ENCODE results near the gene ARMC3.

Gene ARMC3

DNA sequence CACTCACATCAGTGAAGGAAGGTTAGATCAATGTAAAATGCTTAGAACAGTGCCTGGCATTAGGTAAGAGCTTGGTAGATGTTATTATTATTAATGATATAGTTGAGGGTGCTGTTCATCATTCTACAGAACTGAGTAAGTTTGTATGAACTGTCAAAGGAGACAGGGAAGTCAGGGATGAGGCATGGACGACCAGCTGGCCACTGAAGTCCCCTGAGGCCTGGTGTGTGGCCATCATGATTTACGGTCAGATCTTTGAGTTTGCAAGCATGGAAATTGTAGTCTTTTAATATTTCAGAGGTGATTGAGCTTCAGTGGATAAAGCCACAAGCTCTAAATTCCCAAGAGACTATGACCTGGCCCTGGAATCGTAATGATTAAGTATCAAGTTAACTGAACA, 6.9 kb downstream of the ARMC3 start:
- H3K27me3 ChIP-seq (ENCODE audit: insufficient read depth, poor library complexity, severe bottlenecking): no peaks in the 10 kb centered on the region
- H3K4me3 ChIP-seq (replicated peaks; ENCODE audit: insufficient read depth, low read length): no peak overlapping the region
- TF ChIP-seq POLR2AphosphoS5 (IDR thresholded peaks at IDR 0.05; ENCODE audit: low read depth): no peak
- no peak for TF ChIP-seq SPI1 (IDR thresholded peaks at IDR 0.05; ENCODE audit: borderline replicate concordance, low read depth)
- TF ChIP-seq, protein P1, sequence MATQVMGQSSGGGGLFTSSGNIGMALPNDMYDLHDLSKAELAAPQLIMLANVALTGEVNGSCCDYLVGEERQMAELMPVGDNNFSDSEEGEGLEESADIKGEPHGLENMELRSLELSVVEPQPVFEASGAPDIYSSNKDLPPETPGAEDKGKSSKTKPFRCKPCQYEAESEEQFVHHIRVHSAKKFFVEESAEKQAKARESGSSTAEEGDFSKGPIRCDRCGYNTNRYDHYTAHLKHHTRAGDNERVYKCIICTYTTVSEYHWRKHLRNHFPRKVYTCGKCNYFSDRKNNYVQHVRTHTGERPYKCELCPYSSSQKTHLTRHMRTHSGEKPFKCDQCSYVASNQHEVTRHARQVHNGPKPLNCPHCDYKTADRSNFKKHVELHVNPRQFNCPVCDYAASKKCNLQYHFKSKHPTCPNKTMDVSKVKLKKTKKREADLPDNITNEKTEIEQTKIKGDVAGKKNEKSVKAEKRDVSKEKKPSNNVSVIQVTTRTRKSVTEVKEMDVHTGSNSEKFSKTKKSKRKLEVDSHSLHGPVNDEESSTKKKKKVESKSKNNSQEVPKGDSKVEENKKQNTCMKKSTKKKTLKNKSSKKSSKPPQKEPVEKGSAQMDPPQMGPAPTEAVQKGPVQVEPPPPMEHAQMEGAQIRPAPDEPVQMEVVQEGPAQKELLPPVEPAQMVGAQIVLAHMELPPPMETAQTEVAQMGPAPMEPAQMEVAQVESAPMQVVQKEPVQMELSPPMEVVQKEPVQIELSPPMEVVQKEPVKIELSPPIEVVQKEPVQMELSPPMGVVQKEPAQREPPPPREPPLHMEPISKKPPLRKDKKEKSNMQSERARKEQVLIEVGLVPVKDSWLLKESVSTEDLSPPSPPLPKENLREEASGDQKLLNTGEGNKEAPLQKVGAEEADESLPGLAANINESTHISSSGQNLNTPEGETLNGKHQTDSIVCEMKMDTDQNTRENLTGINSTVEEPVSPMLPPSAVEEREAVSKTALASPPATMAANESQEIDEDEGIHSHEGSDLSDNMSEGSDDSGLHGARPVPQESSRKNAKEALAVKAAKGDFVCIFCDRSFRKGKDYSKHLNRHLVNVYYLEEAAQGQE (IDR thresholded peaks at IDR 0.05; ENCODE audit: insufficient replicate concordance, low read depth): no peak
- TF ChIP-seq, protein P2, sequence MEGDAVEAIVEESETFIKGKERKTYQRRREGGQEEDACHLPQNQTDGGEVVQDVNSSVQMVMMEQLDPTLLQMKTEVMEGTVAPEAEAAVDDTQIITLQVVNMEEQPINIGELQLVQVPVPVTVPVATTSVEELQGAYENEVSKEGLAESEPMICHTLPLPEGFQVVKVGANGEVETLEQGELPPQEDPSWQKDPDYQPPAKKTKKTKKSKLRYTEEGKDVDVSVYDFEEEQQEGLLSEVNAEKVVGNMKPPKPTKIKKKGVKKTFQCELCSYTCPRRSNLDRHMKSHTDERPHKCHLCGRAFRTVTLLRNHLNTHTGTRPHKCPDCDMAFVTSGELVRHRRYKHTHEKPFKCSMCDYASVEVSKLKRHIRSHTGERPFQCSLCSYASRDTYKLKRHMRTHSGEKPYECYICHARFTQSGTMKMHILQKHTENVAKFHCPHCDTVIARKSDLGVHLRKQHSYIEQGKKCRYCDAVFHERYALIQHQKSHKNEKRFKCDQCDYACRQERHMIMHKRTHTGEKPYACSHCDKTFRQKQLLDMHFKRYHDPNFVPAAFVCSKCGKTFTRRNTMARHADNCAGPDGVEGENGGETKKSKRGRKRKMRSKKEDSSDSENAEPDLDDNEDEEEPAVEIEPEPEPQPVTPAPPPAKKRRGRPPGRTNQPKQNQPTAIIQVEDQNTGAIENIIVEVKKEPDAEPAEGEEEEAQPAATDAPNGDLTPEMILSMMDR (IDR thresholded peaks at IDR 0.05; ENCODE audit: insufficient read depth, low read length): no peak
- no peak for TF ChIP-seq GABPA (IDR thresholded peaks at IDR 0.05; ENCODE audit: low read depth)
- H3K27ac ChIP-seq (replicated peaks): no peak overlapping the region
- no peak for DNase-seq (ENCODE audit: low read depth in 1 of 2, low spot score in 1 of 2)

DNA sequence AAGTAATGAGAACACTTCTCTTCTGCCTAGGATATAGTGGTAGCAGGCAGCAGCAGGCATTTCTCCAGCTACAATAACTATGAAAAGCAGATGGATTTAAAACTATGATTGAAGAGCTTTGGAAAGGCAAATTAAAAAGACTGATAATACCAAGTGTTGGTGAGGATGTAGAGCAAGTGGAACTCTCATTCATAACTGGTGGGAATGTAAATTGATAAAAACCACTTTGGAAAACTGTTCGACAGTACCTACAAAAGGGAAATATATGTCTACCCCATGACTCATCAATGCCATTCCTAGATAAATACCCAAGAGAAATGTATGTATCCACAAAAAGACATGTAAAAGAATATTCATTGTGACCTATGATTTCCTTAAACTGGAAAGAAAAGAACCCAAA, 14.6 kb downstream of the ARMC3 start:
- no peak overlapping the region for H3K27ac ChIP-seq (replicated peaks)
- no peak overlapping the region for H3K4me3 ChIP-seq (replicated peaks; ENCODE audit: insufficient read depth, low read length)
- no peak for DNase-seq (ENCODE audit: low read depth in 1 of 2, low spot score in 1 of 2)
- no peaks in the 10 kb centered on the region for H3K27me3 ChIP-seq (ENCODE audit: insufficient read depth, poor library complexity, severe bottlenecking)
- TF ChIP-seq, protein P1 (IDR thresholded peaks at IDR 0.05; ENCODE audit: insufficient replicate concordance, low read depth): no peak
- TF ChIP-seq SPI1 (IDR thresholded peaks at IDR 0.05; ENCODE audit: borderline replicate concordance, low read depth) (no peak), GABPA (IDR thresholded peaks at IDR 0.05; ENCODE audit: low read depth) (no peak), POLR2AphosphoS5 (IDR thresholded peaks at IDR 0.05; ENCODE audit: low read depth) (no peak)
- TF ChIP-seq, protein P2 (IDR thresholded peaks at IDR 0.05; ENCODE audit: insufficient read depth, low read length): no peak

DNA sequence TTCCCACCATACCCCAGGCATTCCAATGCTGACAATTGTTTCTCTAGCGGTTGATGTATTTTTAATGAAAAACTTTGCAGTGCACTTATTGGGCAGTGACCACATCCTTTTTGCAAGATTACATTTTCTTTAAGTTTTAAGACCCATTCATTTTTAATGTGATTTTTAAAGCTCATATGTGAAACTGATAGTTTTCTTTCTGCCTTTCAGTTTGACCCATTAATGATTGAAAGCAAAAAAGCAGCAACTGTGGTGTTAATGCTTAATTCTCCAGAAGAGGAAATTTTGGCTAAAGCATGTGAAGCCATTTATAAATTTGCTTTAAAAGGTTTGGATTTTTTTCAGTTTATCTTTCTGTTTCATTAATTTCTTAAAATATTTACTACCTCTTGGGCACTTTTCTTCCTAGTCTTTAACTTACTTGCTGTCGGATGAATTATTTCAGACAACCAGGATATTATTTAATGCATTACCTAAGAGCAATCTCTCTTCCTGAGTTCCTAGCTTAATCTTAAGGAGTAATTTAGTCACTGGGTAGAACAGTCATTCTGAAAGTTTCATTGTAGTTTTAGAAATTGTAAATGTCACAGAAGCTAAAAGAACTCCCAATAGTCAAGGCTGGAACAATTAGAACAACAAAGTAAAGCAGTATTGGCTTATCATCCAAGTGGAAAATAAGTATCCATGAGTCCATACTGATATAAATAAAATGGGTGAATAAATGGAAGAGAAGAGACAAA, 18.3 kb downstream of the ARMC3 start:
- DNase-seq (ENCODE audit: low read depth in 1 of 2, low spot score in 1 of 2): no peak
- H3K27ac ChIP-seq (replicated peaks): no peak overlapping the region

More for the DNA sequence above, 18.3 kb downstream of the ARMC3 start:
- no peaks in the 10 kb centered on the region for H3K27me3 ChIP-seq (ENCODE audit: insufficient read depth, poor library complexity, severe bottlenecking)
- H3K4me3 ChIP-seq (replicated peaks; ENCODE audit: insufficient read depth, low read length): no peak overlapping the region
- TF ChIP-seq SPI1 (IDR thresholded peaks at IDR 0.05; ENCODE audit: borderline replicate concordance, low read depth) (no peak), GABPA (IDR thresholded peaks at IDR 0.05; ENCODE audit: low read depth) (no peak), POLR2AphosphoS5 (IDR thresholded peaks at IDR 0.05; ENCODE audit: low read depth) (no peak)
- TF ChIP-seq, protein P1 (IDR thresholded peaks at IDR 0.05; ENCODE audit: insufficient replicate concordance, low read depth): no peak
- TF ChIP-seq, protein P2 (IDR thresholded peaks at IDR 0.05; ENCODE audit: insufficient read depth, low read length): no peak

Measured in HL-60 (cell line).